SK-N-SH (cell line): ENCODE results near the gene RIMS4. TPM values are rescaled to one million over a fixed set of nuclear protein-coding genes. Genes with fewer than 3 reads are reported as not detected.

Experiments
- CTCF ChIA-PET: fragments of 300-600, 350-600 bp; formaldehyde crosslinking; extraction: SDS; loops from one replicate; lab custom pipeline; 2021; lab: Yijun Ruan, JAX
- POLR2A ChIA-PET: fragments of 350-600 bp; sonication (Branson Sonifier 250); formaldehyde crosslinking; extraction: SDS; loops from one replicate; lab custom pipeline; 2020; ENCODE audit warnings: antibody characterized with exemption, inconsistent platforms; lab: Yijun Ruan, JAX
- DNase-seq: peaks from one replicate; pipeline ENCODE4 v3.0.0; 2012
- H2AFZ ChIP-seq: fragments of 200-600 bp; sonication (generic); 2 replicates; pipeline ENCODE4 v1.8.1; 2016; ENCODE audit warnings: antibody characterized with exemption, mild to moderate bottlenecking, low read depth
- H3F3A ChIP-seq: fragments of 200-600 bp; sonication (generic); replicated peaks from 2 replicates; pipeline ENCODE3; 2016; ENCODE audit warnings: antibody characterized with exemption, mild to moderate bottlenecking; ENCODE audit not compliant: insufficient read depth
- H3K27ac ChIP-seq, 2 experiments: fragments of 200-500 bp in 1 of 2; fragments of 200-600 bp in 1 of 2; sonication (Bioruptor generic) in 1 of 2; sonication (generic), shearing (Covaris generic) in 1 of 2; 2 replicates each; pipeline versions ENCODE4 v1.5.1 to v1.6.1; 2014 to 2016; ENCODE audit warnings: low read depth in 2 of 2, inconsistent platforms in 1 of 2, low read length in 1 of 2, mild to moderate bottlenecking in 1 of 2, mixed read lengths in 1 of 2
- H3K27me3 ChIP-seq: fragments of 200-600 bp; sonication (generic), shearing (Covaris generic); 2 replicates; pipeline ENCODE4 v1.6.1; 2016; ENCODE audit warnings: mixed run types; ENCODE audit not compliant: insufficient read depth
- H3K36me3 ChIP-seq, 2 experiments: fragments of 200-500 bp in 1 of 2; fragments of 200-600 bp in 1 of 2; sonication (Bioruptor generic) in 1 of 2; sonication (generic) in 1 of 2; replicated peaks in 1 of 2; 2 replicates each; pipeline versions ENCODE3 to v1.5.1; 2014 to 2016; ENCODE audit warnings: low read length in 1 of 2, mild to moderate bottlenecking in 1 of 2; ENCODE audit not compliant: insufficient read depth in 2 of 2, control insufficient read depth in 1 of 2
- H3K4me1 ChIP-seq, 2 experiments: fragments of 200-500 bp in 1 of 2; fragments of 200-600 bp in 1 of 2; sonication (Bioruptor generic) in 1 of 2; sonication (generic), shearing (Covaris generic) in 1 of 2; 2 replicates each; pipeline versions ENCODE4 v1.5.1 to v1.6.1; 2014 to 2016; ENCODE audit warnings: low read depth in 1 of 2, low read length in 1 of 2, mixed run types in 1 of 2; ENCODE audit not compliant: insufficient read depth in 2 of 2, control insufficient read depth in 1 of 2
- H3K4me2 ChIP-seq: fragments of 200-600 bp; sonication (generic), shearing (Covaris generic); 2 replicates; pipeline ENCODE4 v1.6.1; 2017; ENCODE audit warnings: mixed run types
- H3K4me3 ChIP-seq, 2 experiments: fragments of 200-500 bp in 1 of 2; fragments of 200-600 bp in 1 of 2; sonication (Bioruptor generic) in 1 of 2; sonication (generic), shearing (Covaris generic) in 1 of 2; 2 replicates each; pipeline versions ENCODE4 v1.5.1 to v1.8.1; 2014 to 2016; ENCODE audit warnings: low read depth in 2 of 2, inconsistent platforms in 1 of 2, low read length in 1 of 2, mild to moderate bottlenecking in 1 of 2, mixed read lengths in 1 of 2, moderate library complexity in 1 of 2
- H3K79me2 ChIP-seq: fragments of 200-600 bp; sonication (generic); 2 replicates; pipeline ENCODE4 v1.8.1; 2017; ENCODE audit warnings: mild to moderate bottlenecking; ENCODE audit not compliant: insufficient read depth
- H3K9ac ChIP-seq: fragments of 200-600 bp; sonication (generic); 2 replicates; pipeline ENCODE4 v1.6.1; 2017; ENCODE audit warnings: mixed run types
- H3K9me2 ChIP-seq: fragments of 200-600 bp; sonication (generic); 2 replicates; pipeline ENCODE4 v1.6.1; 2017; ENCODE audit warnings: mixed run types
- H3K9me3 ChIP-seq: fragments of 200-600 bp; sonication (generic); 2 replicates; pipeline ENCODE4 v1.6.1; 2017; ENCODE audit warnings: mixed run types, mild to moderate bottlenecking, moderate library complexity
- H4K20me1 ChIP-seq: fragments of 200-600 bp; sonication (generic); 2 replicates; pipeline ENCODE4 v1.6.1; 2017; ENCODE audit warnings: mild to moderate bottlenecking, mixed run types; ENCODE audit not compliant: insufficient read depth
- CHD2 ChIP-seq: fragments of 150-350 bp; IDR thresholded peaks from 2 replicates; pipeline ENCODE4 v1.6.1; 2018; ENCODE audit warnings: low read length; ENCODE audit not compliant: partially characterized antibody
- FOXJ3 ChIP-seq: sonication (generic); formaldehyde crosslinking; IDR thresholded peaks from 2 replicates; pipeline ENCODE4 v1.5.1; 2020; ENCODE audit warnings: mild to moderate bottlenecking, missing genetic modification reagents
- IRF3 ChIP-seq: fragments of 150-350 bp; IDR thresholded peaks from 2 replicates; pipeline ENCODE4 v1.6.1; 2016; ENCODE audit warnings: mild to moderate bottlenecking, low read depth, low read length
- JUND ChIP-seq: IDR thresholded peaks from 2 replicates; pipeline ENCODE4 v1.4.0; 2012
- MAX ChIP-seq: IDR thresholded peaks from 2 replicates; pipeline ENCODE4 v1.4.0; 2012; ENCODE audit warnings: low read depth
- NRF1 ChIP-seq: IDR thresholded peaks from 2 replicates; pipeline ENCODE4 v1.6.1; 2012; ENCODE audit warnings: low read depth, mild to moderate bottlenecking, low read length
- PBX3 ChIP-seq: IDR thresholded peaks from 2 replicates; pipeline ENCODE4; 2012
- POLR2AphosphoS5 ChIP-seq: IDR thresholded peaks from 2 replicates; pipeline ENCODE4 v1.6.1; 2012; ENCODE audit warnings: low read depth, low read length
- RAD21 ChIP-seq: IDR thresholded peaks from 2 replicates; pipeline ENCODE4 v1.6.1; 2012; ENCODE audit warnings: mild to moderate bottlenecking, low read length
- RXRA ChIP-seq: IDR thresholded peaks from 2 replicates; pipeline ENCODE4 v1.4.0; 2012; ENCODE audit warnings: low read depth, mild to moderate bottlenecking, borderline replicate concordance
- SMC3 ChIP-seq: IDR thresholded peaks from 2 replicates; pipeline ENCODE4 v1.6.1; 2012; ENCODE audit warnings: low read depth, low read length, improper control_type of control experiment
- TAF1 ChIP-seq: IDR thresholded peaks from 2 replicates; pipeline ENCODE4 v1.6.1; 2012; ENCODE audit warnings: low read depth, mild to moderate bottlenecking, low read length, moderate library complexity, borderline replicate concordance
- TEAD4 ChIP-seq: IDR thresholded peaks from 2 replicates; pipeline ENCODE4 v1.4.0; 2012; ENCODE audit warnings: mild to moderate bottlenecking, borderline replicate concordance; ENCODE audit not compliant: insufficient read depth
- USF1 ChIP-seq: IDR thresholded peaks from 2 replicates; pipeline ENCODE4 v1.4.0; 2012; ENCODE audit warnings: low read depth, borderline replicate concordance
- YY1 ChIP-seq: IDR thresholded peaks from 2 replicates; pipeline ENCODE4 v1.4.0; 2012; ENCODE audit warnings: low read depth, mild to moderate bottlenecking
- WGBS: methylation state at CpG from one replicate; pipeline ENCODE4 v1.1.6; 2017; ENCODE audit warnings: low lambda C conversion rate; 5-methylcytosine and 5-hydroxymethylcytosine counted together
- polyA plus RNA-seq, 3 experiments: library from polyadenylated mRNA; depleted of rRNA; stranded (reverse); fragments of >200 nt; gene quantifications; 2 replicates each; pipeline ENCODE4 v1.2.3, GENCODE V29; 2012

The RIMS4 gene
- polyA plus RNA-seq, 1 of the 3 experiments (the other 2 are of a cell fraction), result 0.13 TPM

GRCh38 chr20:44720621-44720996 lies 89.7 kb downstream of the RIMS4 start (continued):
- TF ChIP-seq PBX3 (peak; percentile 48; the same call in 1 of the 2 replicates), IRF3 (no peak), POLR2AphosphoS5 (no peak), USF1 (no peak), MAX (peak; percentile 59), SMC3 (no peak), TAF1 (no peak), TEAD4 (no peak), NRF1 (no peak), FOXJ3 (CRISPR knock-in tag) (no peak), RXRA (no peak; the same call in 1 of the 2 replicates), JUND (no peak), YY1 (no peak), RAD21 (no peak)

GRCh38 chr20:44719841-44720240 lies 90.5 kb downstream of the RIMS4 start:
- Histone ChIP-seq H3K9me2 (no peaks in the 10 kb centered on the region), H3K9me3 (no peaks in the 10 kb centered on the region), H3K4me2 (peak overlapping the region; percentile 53; the same call in 1 of the 2 replicates), H3K27me3 (no peaks in the 10 kb centered on the region), H3K27ac (peak overlapping the region in 1 of 2 experiments; percentile 91; a peak in 3 of 4 replicates), H4K20me1 (no peaks in the 10 kb centered on the region), H3K4me1 (peaks cover 7 to 19% of the 10 kb centered on the region in 2 experiments; a peak in 3 of 4 replicates), H3K79me2 (no peaks in the 10 kb centered on the region), H3K4me3 (no peak overlapping the region), H3K9ac (no peak overlapping the region), H2AFZ (no peak overlapping the region), H3F3A (peaks cover 21% of the 10 kb centered on the region), H3K36me3 (no peaks in the 10 kb centered on the region)
- DNase-seq, result no peak
- WGBS, result 98% methylated on average over 9 of the region's 19 CpGs
- TF ChIP-seq NRF1, result no peak
- no peak for TF ChIP-seq CHD2
- POLR2A ChIA-PET, result no interaction called here
- CTCF ChIA-PET, result interaction anchor here (1.5 to 10.6 kb wide), 3 partner anchors 10 to 35 kb away, joined by 5 to 79 read pairs (median 10); no protein-coding TSS in a partner anchor
